Fibroblast of skin of scalp (primary cell): ENCODE data around the gene ITFG1. TPM values are rescaled to one million over a fixed set of nuclear protein-coding genes. Genes with fewer than 3 reads are reported as not detected.

Source experiments
- DNase-seq: peaks from one replicate; pipeline ENCODE4 v3.0.0-alpha.2; 2013
- polyA plus RNA-seq, 2 experiments: library from polyadenylated mRNA; unstranded; fragments of 120-200 nt; gene quantifications; one replicate each; pipeline ENCODE4 v1.2.1, GENCODE V29; 2013; ENCODE audit not compliant: insufficient read length in 2 of 2

ITFG1 gene
- 51.3 TPM for polyA plus RNA-seq (2013, experiment 1 of 2; ENCODE audit: insufficient read length)
- 58.8 TPM for polyA plus RNA-seq (2013, experiment 2 of 2; ENCODE audit: insufficient read length)

DNA sequence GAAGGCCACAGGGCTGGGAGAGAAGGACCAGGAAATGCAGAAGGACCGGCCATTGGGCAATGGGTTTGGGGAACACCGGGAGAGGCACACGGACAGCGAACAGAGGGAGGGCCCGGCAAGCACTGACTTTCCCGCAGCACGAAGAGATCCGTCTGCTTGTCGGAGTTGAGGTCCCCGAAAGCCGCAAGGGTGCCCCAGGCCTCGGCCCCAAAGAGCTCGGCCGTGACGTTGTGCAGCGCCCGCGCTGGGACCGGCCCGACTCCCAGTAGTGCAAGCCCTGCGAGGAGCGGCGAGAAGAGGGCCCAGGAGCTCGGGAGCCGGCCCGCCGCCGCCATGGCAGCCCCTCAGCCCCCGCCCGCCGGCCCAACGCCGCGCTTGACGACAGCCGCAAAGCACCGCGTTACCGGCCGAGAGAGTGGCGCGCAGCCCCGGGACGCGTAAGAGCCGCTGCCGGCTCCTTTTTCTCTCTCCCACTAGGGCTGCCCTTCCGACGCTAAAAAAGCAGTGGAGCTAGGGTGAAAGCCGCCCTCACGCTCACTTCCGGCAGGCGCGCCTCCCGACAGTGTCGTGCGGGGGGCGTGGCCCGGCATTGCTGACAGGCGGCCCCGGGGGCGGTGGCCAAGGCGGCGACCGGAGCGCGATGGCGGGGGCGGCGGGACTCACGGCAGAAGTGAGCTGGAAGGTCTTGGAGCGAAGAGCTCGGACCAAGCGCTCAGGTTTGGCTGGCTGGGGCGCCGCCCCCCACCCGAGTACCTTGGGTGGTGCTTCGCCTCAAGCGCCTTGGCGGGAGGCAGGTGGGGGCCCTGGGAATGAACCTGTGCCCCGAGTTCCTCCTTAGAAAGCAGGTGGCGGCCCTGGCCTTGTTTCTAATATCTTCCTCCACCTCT, at the start of gene ITFG1, which contains the start of gene PHKB:
ITFG1 (minus strand) TSS at position 353 of the 887 bp plus-strand sequence; CDS start at position 335, 18 bp downstream.
PHKB (plus strand) TSS at position 621 of the 887 bp plus-strand sequence; CDS start at position 641, 20 bp downstream.
- peak; percentile 95 for DNase-seq

- DNase-seq = no peak
These were observed 46.8 kb upstream of the ITFG1 start for GRCh38 chr16:47507701-47508100.

GRCh38 chr16:47506800-47507199, 45.9 kb upstream of the ITFG1 start:
- no peak for DNase-seq

- DNase-seq = no peak
These were observed 43.7 kb upstream of the ITFG1 start for GRCh38 chr16:47504599-47504998.

DNA sequence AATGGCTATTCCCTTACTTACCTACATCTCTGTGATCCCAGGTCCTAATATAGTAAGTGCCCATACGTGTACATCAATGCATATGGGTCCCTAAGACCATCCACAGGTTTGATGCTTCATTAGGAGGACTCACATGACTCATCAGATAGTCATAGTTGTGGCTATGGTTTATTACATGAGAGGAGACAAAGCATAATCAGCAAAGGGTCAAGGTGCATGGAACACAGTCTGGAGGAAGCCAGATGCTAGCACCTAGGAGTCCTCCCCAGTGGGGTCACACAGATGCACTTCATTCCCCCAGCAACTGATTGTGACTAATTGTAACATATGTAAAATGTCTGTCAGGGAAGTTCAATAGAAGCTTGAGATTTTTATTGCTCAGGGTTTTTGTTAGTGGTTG, 43.1 kb upstream of the ITFG1 start:
- DNase-seq = no peak

GRCh38 chr16:47499700-47500264, 38.9 kb upstream of the ITFG1 start:
- no peak for DNase-seq

DNA sequence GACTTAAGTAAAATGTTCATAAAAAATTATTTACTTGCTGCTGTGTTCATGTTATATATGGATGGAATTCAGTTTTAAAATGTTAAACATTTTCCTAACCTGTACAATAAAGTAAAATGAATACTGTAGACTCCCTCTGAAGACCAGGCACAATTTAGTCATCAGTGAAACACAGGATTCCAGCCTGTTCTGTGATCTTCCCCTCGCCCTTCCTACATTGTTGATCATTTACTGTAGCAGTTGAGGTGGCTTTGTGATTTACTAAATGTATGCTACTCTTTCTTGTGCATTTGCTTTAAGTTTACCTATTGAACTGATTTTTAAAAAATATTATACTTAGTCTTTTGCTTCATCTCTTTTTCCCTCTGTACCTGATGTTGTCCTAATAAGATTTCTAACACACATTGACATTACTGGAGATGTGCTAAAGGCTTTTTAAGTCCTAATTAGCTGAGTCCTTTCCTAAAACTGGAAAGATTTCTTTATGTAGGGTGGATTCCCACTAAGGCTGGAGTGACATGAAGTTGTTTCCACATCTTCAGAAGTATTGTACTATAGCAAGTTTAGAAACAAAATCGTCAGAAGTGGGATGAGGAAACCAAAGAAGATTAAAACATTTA, 38.3 kb upstream of the ITFG1 start:
- no peak for DNase-seq

DNA sequence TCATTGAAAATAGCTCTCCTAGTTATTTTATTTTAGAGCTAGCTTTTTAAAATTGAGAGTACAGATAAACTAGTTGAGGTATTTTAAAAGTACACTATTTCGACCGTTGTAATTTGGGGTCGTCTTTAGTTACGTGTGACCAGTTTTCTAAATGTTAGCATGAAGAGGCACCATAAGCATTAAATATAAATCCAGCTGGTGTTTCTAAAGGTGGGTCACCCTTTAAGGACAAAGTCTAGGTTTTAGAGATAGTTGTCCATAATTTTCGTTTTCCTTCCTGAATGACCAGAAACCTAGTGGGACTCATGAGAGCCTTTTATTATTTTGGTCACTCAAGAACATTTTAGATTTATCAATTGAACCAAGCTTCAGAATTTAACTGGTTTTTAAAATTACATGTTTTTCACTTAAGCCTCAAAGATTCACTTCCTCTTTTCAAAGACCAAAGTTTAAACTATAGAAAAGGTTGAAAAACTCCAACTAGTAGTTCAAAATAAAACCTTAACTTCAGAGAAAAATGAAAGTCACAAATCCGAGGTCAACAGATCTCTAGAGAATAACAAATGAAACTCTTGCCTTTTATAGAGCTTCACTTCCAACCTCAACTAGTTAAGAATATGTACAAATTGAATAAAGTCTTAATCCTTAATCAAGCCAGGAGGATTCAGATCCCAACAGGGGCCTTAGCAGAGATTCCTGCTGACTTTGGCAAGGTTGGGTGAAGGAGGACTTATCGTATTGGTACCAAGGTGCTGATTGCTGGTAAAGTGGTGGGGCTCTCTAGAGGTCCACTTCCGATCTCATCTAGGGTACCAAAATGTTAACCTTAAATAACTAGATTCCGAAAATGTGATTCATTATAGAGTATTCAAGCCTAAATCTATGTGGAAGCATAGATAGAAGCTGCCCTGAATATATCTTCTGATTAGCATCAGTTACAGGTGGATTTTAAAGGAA, 32.8 kb upstream of the ITFG1 start:
- DNase-seq = no peak

DNA sequence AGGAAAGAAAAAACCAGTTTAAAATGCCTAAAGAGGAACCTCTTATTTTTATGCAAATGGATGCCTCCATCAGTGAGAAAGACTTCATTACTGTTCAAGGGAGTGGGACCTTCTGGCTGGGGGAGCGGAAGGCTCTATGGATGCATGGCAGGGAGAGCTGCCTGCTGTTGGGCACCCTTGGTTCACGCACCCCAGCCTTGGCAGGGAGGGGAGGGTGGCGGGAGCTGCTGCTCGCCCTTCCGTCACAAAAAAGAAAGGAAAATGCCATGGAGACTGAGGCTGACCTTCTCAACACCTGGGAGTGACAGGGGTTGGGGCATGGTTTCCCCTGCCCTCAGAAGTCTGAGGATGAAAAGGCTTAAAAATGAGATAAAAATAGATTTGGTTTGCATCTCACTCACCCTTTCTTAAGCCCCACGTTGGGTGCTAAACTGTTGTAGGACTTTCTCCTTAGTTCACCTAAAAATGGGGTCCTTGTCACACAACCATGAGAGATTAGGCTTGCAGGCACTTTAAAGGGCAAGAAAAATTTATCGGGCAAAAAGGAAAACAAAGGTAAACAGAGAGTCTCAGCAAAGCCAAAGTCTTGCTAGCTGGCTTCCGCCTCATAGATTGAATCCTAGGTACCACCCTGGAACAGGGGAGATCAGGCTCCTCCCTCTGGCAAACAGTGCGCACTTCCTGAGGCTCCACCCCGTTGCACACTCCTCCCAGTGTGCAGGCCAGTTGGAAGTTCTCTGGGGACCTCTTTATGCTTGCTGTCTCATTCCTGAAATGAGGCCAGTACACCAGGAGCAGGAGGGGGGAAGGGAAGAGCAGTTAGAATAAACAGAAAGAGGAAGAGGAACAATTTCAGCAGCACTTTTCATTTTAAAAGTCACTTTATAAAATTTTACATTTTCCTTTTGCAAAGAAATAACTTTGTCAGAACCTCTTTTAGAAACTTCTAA, 31.8 kb upstream of the ITFG1 start:
- DNase-seq = peak; percentile 64

DNA sequence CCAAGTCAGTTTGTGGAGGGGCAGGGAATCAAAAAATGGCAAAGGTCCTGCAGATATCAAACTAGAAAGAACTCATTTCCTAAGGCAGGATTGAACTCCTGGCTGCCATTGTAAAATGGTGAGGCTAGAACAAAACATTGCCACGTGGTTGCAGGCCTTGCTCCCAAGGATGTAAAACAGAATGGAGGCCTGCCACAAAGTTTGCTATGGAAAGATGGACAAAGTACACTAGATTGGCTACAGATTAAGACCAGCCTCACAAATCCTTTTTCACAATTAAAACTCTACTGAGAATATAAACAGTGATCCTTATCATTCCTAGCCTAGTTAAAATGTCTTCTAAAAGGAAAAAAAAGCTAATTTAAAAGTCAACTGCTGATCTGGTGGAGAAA, 31.2 kb upstream of the ITFG1 start:
- no peak for DNase-seq

- no peak for DNase-seq
These were observed 29.6 kb upstream of the ITFG1 start for GRCh38 chr16:47490471-47490870.

GRCh38 chr16:47488051-47488450, 27.2 kb upstream of the ITFG1 start:
- DNase-seq = no peak

DNA sequence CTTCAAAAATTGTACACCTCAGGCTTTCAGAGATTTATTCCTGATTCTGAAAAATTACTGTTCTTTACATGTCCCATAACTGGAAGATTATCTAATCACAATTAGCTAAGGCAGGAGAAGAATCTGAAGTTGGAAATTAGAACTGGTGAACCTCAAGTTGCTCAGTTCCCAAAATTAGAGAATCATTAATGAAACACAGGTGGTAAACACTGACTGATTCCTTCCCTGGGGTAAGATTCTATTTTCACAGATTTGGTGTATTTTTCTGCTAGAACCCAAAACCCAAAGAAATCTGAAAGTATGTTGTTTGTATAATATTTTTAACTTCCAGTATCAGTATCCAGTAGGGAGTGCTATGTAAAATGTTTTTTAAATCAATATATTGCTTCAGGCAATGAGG, 26.0 kb upstream of the ITFG1 start:
- DNase-seq = no peak

- DNase-seq = no peak
These were observed 22.8 kb upstream of the ITFG1 start for GRCh38 chr16:47483616-47484015.

DNA sequence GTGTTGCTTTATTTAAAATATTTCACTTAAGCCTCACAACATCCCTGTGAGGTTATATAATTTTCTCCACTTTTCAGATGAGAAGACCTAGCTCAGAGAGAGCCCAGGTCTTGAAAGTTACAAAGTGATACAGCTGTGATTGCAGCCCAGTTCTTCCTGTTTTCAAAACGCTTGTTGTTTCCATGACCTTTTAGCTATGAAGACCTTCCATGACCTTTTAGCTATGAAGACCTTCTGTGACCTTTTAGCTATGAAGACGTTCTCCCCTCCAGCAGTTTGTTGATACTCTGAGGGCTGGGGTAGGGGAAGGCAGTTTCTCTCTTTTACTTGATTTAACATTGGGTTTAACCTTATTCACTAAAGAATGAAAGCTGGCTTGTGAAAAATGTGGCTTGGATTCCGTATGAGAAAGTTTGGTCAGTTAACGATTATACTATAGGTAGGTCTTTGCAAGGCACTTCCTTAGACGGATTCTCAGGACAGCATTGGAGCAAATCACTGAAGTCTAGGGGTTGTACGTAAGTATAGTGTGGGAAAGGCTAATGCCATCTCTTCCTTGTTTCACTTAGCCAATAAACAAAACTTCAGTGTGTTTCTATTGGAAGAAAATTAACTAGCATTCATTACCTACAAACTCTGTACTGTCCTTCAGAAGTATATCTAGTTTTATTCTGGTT, 21.0 kb upstream of the ITFG1 start:
- DNase-seq = no peak

- DNase-seq = no peak
These were observed 19.5 kb upstream of the ITFG1 start for GRCh38 chr16:47480410-47480809.

GRCh38 chr16:47477679-47478078, 16.8 kb upstream of the ITFG1 start:
- peak; percentile 13 for DNase-seq

DNA sequence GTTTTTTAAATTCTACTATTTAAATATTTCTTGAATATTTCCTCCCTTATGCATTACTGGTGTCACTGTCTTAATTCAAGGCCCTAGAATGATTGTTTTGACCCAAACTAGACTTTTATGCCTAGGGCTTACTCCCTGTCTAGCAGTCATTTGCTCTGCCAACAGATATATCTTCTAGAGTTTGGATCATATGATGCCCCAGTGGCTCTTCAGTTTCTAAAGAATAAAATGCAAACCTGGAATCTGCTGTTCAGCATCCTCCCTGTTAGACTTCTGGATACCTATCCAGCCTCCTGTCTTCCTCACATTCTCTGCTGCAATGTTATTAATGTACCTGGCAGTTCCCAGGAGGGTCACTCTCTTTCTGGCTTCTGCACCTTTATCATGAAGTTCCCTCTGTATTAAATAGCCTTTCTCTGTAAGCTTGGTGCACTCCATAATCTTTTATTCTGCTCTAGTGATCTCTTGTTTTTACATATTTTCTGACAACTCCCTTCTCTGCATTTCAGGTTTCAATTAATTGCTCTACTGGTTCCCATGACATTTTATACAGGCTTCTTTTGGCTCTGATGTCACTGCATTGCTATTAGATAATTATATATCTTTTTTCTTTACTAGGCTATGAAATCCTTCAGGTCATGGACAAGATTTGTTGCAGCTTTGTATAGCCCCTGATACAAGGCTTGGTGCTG, 15.9 kb upstream of the ITFG1 start:
- no peak for DNase-seq

DNA sequence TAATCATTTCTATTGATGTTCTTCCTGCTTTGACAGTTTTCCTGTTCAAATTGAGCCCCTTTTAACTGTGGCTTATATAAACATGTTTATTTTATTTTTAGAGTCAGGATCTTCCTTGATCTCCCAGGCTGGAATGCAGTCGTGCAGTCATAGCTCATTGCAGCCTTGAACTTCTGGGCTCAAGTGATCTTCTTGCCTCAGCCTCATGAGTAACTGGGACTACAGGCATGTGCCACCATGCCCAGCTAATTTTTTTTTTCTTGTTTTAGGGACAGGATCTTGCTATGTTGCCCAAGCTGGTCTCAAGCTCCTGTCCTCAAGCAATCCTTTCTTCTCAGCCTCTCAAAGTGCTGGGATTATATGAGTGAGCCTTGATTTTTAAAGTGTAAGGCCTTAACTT, 14.9 kb upstream of the ITFG1 start:
- peak; percentile 39 for DNase-seq

GRCh38 chr16:47473792-47474191, 12.9 kb upstream of the ITFG1 start:
- no peak for DNase-seq
